PC-3 (cell line): ENCODE measurements around the gene MKKS.

Experiments used
- EZH2phosphoT487 ChIP-seq: fragments of 300-600 bp; sonication (generic); IDR thresholded peaks from 2 replicates; pipeline ENCODE4 v1.6.1; 2018; ENCODE audit warnings: mild to moderate bottlenecking, antibody characterized with exemption, low read length, borderline replicate concordance
- TF ChIP-seq, protein P1 (sequence below): fragments of 300-600 bp; sonication (generic); conservative IDR thresholded peaks from 2 replicates; pipeline ENCODE4 v1.5.1; 2017; ENCODE audit warnings: antibody characterized with exemption, low read depth, mild to moderate bottlenecking, low read length

DNA sequence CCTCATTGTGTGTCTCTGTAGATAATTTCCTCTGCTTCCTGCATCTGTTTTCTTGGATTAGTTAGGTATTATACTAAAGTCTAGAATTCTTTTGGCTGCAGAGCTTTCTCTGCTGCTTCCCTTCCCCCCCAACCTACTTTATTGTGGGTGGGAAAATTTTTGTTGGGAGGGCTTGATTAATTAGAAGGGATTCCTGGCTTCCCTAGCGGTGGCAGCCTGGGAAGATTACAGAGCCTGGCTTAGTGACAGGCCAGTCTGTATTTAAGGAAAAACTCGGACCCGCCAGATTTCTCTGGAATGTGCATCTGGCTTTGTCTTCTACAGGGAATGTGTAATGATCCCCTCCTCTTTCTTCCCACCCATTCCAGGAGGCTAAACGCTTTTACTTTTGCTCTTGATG is 32.3 kb upstream of the MKKS start:
- TF ChIP-seq, protein P1, sequence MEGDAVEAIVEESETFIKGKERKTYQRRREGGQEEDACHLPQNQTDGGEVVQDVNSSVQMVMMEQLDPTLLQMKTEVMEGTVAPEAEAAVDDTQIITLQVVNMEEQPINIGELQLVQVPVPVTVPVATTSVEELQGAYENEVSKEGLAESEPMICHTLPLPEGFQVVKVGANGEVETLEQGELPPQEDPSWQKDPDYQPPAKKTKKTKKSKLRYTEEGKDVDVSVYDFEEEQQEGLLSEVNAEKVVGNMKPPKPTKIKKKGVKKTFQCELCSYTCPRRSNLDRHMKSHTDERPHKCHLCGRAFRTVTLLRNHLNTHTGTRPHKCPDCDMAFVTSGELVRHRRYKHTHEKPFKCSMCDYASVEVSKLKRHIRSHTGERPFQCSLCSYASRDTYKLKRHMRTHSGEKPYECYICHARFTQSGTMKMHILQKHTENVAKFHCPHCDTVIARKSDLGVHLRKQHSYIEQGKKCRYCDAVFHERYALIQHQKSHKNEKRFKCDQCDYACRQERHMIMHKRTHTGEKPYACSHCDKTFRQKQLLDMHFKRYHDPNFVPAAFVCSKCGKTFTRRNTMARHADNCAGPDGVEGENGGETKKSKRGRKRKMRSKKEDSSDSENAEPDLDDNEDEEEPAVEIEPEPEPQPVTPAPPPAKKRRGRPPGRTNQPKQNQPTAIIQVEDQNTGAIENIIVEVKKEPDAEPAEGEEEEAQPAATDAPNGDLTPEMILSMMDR, result no peak
- TF ChIP-seq EZH2phosphoT487, result no peak
